ENCODE results near the gene DDX27. TPM values are rescaled to one million over a fixed set of nuclear protein-coding genes. Genes with fewer than 3 reads are reported as not detected.

The DDX27 gene
- total and polyA plus RNA-seq, 9 of the 15 experiments (the other 6 are each of a cell fraction or from before 2014, with no cell fraction given): 17.9 to 79.3 (median 57.0) TPM

GRCh38 chr20:49215232-49215631 is 4.0 kb upstream of the DDX27 start:
- TF ChIP-seq BCOR (IDR thresholded peaks at IDR 0.05) (peak; percentile 59; the same call in 1 of the 2 replicates), RBM25 (IDR thresholded peaks at IDR 0.05; ENCODE audit: low read depth, low read length, severe bottlenecking) (peak; percentile 73), ASH1L (IDR thresholded peaks at IDR 0.05; ENCODE audit: borderline replicate concordance, low read depth, partially characterized antibody) (no peak)
- ChIA-PET POLR2A (no interaction called here), CTCF (ENCODE audit: low intra/inter-chr PET ratio) (no interaction called here)
- in situ Hi-C loops (cut with MboI): loop anchor here (5.0 kb wide), 1 partner anchor 83 kb away; no protein-coding TSS in a partner anchor
- H3K36me3 ChIP-seq (ENCODE audit: control insufficient read depth, insufficient read depth, low read length): no peaks in the 10 kb centered on the region
- no peak for FAIRE-seq
- BruUV-seq (replicated peaks): no TSS peak
- H3K79me2 ChIP-seq (ENCODE audit: control insufficient read depth, insufficient read depth, low read length): peaks cover 10% of the 10 kb centered on the region
- WGBS (ENCODE audit: insufficient coverage, low coverage, missing lambda C conversion rate): 20% methylated on average over 3 of the region's 3 CpGs
- DNase-seq (ENCODE audit: extremely low read depth in 1 of 4, low spot score in 3 of 4): no peak
- no peaks in the 10 kb centered on the region for H3K9me1 ChIP-seq (ENCODE audit: control insufficient read depth, insufficient read depth, low read length)
- intact Hi-C loops (cut with micrococcal nuclease): loop anchor here (5.0 kb wide), 1 partner anchor 33 kb away; no protein-coding TSS in a partner anchor
- no peak overlapping the region for H3K4me3 ChIP-seq
- H3K9ac ChIP-seq (ENCODE audit: insufficient read depth in 1 of 2, low read depth in 2 of 2, low read length in 2 of 2): no peak overlapping the region
- peaks cover 2% of the 10 kb centered on the region; the same call in 1 of the 2 replicates for H3K9me3 ChIP-seq (replicated peaks; ENCODE audit: control insufficient read depth, insufficient read depth, low read depth, low read length)
- peaks cover 8 to 9% of the 10 kb centered on the region in 2 experiments; a peak in 4 of 5 replicates for H3K4me1 ChIP-seq (replicated peaks in 1 of 2; ENCODE audit: control insufficient read depth in 2 of 2, insufficient read depth in 2 of 2, low read length in 2 of 2)
- H3K27ac ChIP-seq (ENCODE audit: extremely low read depth, low read depth, low read length): no peak overlapping the region
- H2AFZ ChIP-seq (ENCODE audit: low read depth, low read length): no peak overlapping the region
- H3K27me3 ChIP-seq (ENCODE audit: control insufficient read depth in 2 of 2, insufficient read depth in 2 of 2, low read length in 2 of 2): no peaks in the 10 kb centered on the region
- H3K4me2 ChIP-seq (ENCODE audit: insufficient read depth, low read length): no peak overlapping the region
- no peaks in the 10 kb centered on the region for H4K20me1 ChIP-seq (replicated peaks; ENCODE audit: control insufficient read depth, insufficient read depth, low read length)
- ATAC-seq: no peak

- DNase-seq (ENCODE audit: extremely low read depth in 1 of 4, low spot score in 3 of 4): peak; percentile 69 to 95 (median 74)
- Histone ChIP-seq H3K9me3 (replicated peaks; ENCODE audit: control insufficient read depth, insufficient read depth, low read depth, low read length) (no peaks in the 10 kb centered on the region), H3K27me3 (ENCODE audit: control insufficient read depth in 2 of 2, insufficient read depth in 2 of 2, low read length in 2 of 2) (no peaks in the 10 kb centered on the region), H4K20me1 (replicated peaks; ENCODE audit: control insufficient read depth, insufficient read depth, low read length) (no peaks in the 10 kb centered on the region), H3K9me1 (ENCODE audit: control insufficient read depth, insufficient read depth, low read length) (no peaks in the 10 kb centered on the region), H3K79me2 (ENCODE audit: control insufficient read depth, insufficient read depth, low read length) (peaks cover 22% of the 10 kb centered on the region), H2AFZ (ENCODE audit: low read depth, low read length) (peak overlapping the region; percentile 86), H3K4me2 (ENCODE audit: insufficient read depth, low read length) (peak overlapping the region; percentile 38), H3K4me1 (replicated peaks in 1 of 2; ENCODE audit: control insufficient read depth in 2 of 2, insufficient read depth in 2 of 2, low read length in 2 of 2) (peaks cover 14 to 19% of the 10 kb centered on the region in 2 experiments; a peak in 4 of 5 replicates), H3K36me3 (ENCODE audit: control insufficient read depth, insufficient read depth, low read length) (peaks cover 15% of the 10 kb centered on the region; the same call in 2 of the 3 replicates), H3K27ac (ENCODE audit: extremely low read depth, low read depth, low read length) (no peak overlapping the region), H3K9ac (ENCODE audit: insufficient read depth in 1 of 2, low read depth in 2 of 2, low read length in 2 of 2) (peak overlapping the region; percentile 8 to 13; a peak in 2 of 4 replicates), H3K4me3 (0 out of 2 replicates have a peak overlapping the region, but pooled peaks have one; percentile 0)
- peak; percentile 80 for ATAC-seq
- intact Hi-C loops (cut with micrococcal nuclease) (loop anchor here (1.0 to 5.0 kb wide), 3 partner anchors 35 to 230 kb away; no protein-coding TSS in a partner anchor), in situ Hi-C loops (cut with MboI) (loop anchor here (5.0 kb wide), 1 partner anchor 85 kb away; no protein-coding TSS in a partner anchor)
- WGBS (ENCODE audit: insufficient coverage, low coverage, missing lambda C conversion rate): 18% methylated on average over 11 of the region's 11 CpGs
- POLR2A ChIA-PET: interaction anchor here (0.6 to 1.6 kb wide), 4 partner anchors 35 to 116 kb away, joined by 3 to 4 read pairs (median 3); no protein-coding TSS in a partner anchor
- peak; percentile 99 for FAIRE-seq
- no TSS peak for BruUV-seq (replicated peaks)
- CTCF ChIA-PET (ENCODE audit: low intra/inter-chr PET ratio): interaction anchor here (1.9 kb wide), 1 partner anchor 85 kb away, joined by 15 read pairs; no protein-coding TSS in a partner anchor
- TF ChIP-seq RCOR1 (IDR thresholded peaks at IDR 0.05; ENCODE audit: borderline replicate concordance in 1 of 2, low read depth in 2 of 2, low read length in 2 of 2) (0 out of 4 replicates have a peak, but pooled peaks of 1 of the 2 experiments have one; percentile 31), SMC3 (conservative IDR thresholded peaks at IDR 0.05; ENCODE audit: insufficient read depth, low read depth, low read length) (peak; percentile 73), EHMT2 (IDR thresholded peaks at IDR 0.05) (peak; percentile 48; the same call in 1 of the 2 replicates), DLX4 (CRISPR knock-in tag; IDR thresholded peaks at IDR 0.05) (no peak), L3MBTL2 (IDR thresholded peaks at IDR 0.05) (peak; percentile 31; the same call in 1 of the 2 replicates), CTBP1 (IDR thresholded peaks at IDR 0.05; ENCODE audit: borderline replicate concordance) (peak; percentile 17; the same call in 1 of the 2 replicates), TEAD2 (tag; IDR thresholded peaks at IDR 0.05) (0 out of 2 replicates have a peak, but pooled peaks have one; percentile 40), CBFB (CRISPR knock-in tag; IDR thresholded peaks at IDR 0.05) (no peak), ZNF384 (IDR thresholded peaks at IDR 0.05; ENCODE audit: low read depth, low read length) (no peak), ZFP1 (CRISPR knock-in tag; IDR thresholded peaks at IDR 0.05) (0 out of 2 replicates have a peak, but pooled peaks have one; percentile 28)
These were observed 2.1 kb upstream of the DDX27 start for GRCh38 chr20:49216991-49217578.
